GM12801 (cell line): ENCODE measurements around the gene FBLL1.

Experiments used
- CTCF ChIP-seq: IDR thresholded peaks from one replicate; pipeline ENCODE4 v1.5.1; 2011; ENCODE audit warnings: control low read depth; ENCODE audit not compliant: insufficient read length; ENCODE audit errors: extremely low read depth

The FBLL1 gene

GRCh38 chr5:168531987-168532864 is 3.1 kb downstream of the FBLL1 start:
- no peak for TF ChIP-seq CTCF

GRCh38 chr5:168537176-168537575 is 8.1 kb downstream of the FBLL1 start:
- TF ChIP-seq CTCF, result no peak

GRCh38 chr5:168549554-168549953 is 20.4 kb downstream of the FBLL1 start:
- no peak for TF ChIP-seq CTCF

- TF ChIP-seq CTCF, result no peak
Measured at GRCh38 chr5:168550656-168551055, 21.6 kb downstream of the FBLL1 start.

GRCh38 chr5:168552146-168552545 is 23.0 kb downstream of the FBLL1 start:
- TF ChIP-seq CTCF, result no peak

- no peak for TF ChIP-seq CTCF
Measured at GRCh38 chr5:168553377-168554130, 24.4 kb downstream of the FBLL1 start.

DNA sequence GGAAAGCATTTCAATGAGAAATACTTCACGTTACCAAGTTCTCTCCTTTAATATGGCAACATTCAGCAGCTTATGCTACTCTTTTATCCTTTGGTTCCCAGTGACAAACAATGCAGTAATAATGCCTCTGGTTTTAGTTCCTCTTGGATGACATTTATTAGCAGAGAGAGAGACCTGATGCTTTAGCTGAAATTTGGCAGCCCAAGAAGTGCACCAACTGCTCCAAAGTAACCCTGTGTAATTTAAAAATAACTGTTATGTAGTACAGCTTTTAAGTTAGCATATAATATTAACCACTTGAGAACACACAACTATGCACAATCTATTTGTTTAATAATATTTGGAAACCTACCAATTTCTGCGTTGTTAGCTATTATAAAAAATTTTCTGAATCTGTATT is 28.3 kb downstream of the FBLL1 start:
- no peak for TF ChIP-seq CTCF
